BLaER1 (cell line): ENCODE measurements around the gene TMUB2.
A peak's percentile ranks its signal among the peaks of the same experiment; 100 is the strongest.
"Not testable (repeated sequence)": the region's sequence is repeated elsewhere in the genome, so short reads cannot be mapped to it uniquely, and the experiment has no call there.

Source experiments
- H3K27ac ChIP-seq: shearing (Covaris generic); formaldehyde crosslinking; 2 replicates; pipeline ENCODE4 v1.8.1; 2022
- H3K27me3 ChIP-seq: shearing (Covaris generic); formaldehyde crosslinking; 2 replicates; pipeline ENCODE4 v1.8.1; 2022
- H3K36me3 ChIP-seq: shearing (Covaris generic); formaldehyde crosslinking; 2 replicates; pipeline ENCODE4 v1.8.1; 2022
- H3K4me1 ChIP-seq: shearing (Covaris generic); formaldehyde crosslinking; 2 replicates; pipeline ENCODE4 v1.8.1; 2022
- H3K4me2 ChIP-seq: shearing (Covaris generic); formaldehyde crosslinking; 2 replicates; pipeline ENCODE4 v1.8.1; 2022
- H3K4me3 ChIP-seq: shearing (Covaris generic); formaldehyde crosslinking; 2 replicates; pipeline ENCODE4 v1.8.1; 2022
- H3K9ac ChIP-seq: shearing (Covaris generic); formaldehyde crosslinking; 2 replicates; pipeline ENCODE4 v1.8.1; 2022
- H3K9me3 ChIP-seq: shearing (Covaris generic); formaldehyde crosslinking; 2 replicates; pipeline ENCODE4 v1.8.1; 2022
- H4K20me1 ChIP-seq: shearing (Covaris generic); formaldehyde crosslinking; 2 replicates; pipeline ENCODE4 v1.8.1; 2022
- Cebpa-rat ChIP-seq: shearing (Covaris generic); IDR thresholded peaks from 2 replicates; pipeline ENCODE4 v1.8.1; 2022

TMUB2 gene

GRCh38 chr17:44223541-44224071 lies 36.8 kb downstream of the TMUB2 start:
- H3K36me3 ChIP-seq: no peaks in the 10 kb centered on the region
- H3K9me3 ChIP-seq: no peaks in the 10 kb centered on the region
- no peak overlapping the region for H3K4me3 ChIP-seq
- no peak overlapping the region for H3K9ac ChIP-seq
- no peak overlapping the region for H3K27ac ChIP-seq
- H3K4me2 ChIP-seq: no peak overlapping the region
- no peaks in the 10 kb centered on the region for H4K20me1 ChIP-seq
- no peaks in the 10 kb centered on the region for H3K27me3 ChIP-seq
- peaks cover 14% of the 10 kb centered on the region for H3K4me1 ChIP-seq
- TF ChIP-seq Cebpa-rat: no peak

- Histone ChIP-seq H3K27me3 (no peaks in the 10 kb centered on the region), H4K20me1 (no peaks in the 10 kb centered on the region), H3K27ac (no peak overlapping the region), H3K36me3 (no peaks in the 10 kb centered on the region), H3K9me3 (no peaks in the 10 kb centered on the region), H3K9ac (no peak overlapping the region), H3K4me3 (no peak overlapping the region), H3K4me2 (peak overlapping the region; percentile 63), H3K4me1 (peaks cover 26% of the 10 kb centered on the region)
- no peak for TF ChIP-seq Cebpa-rat
Observed at GRCh38 chr17:44229090-44229489, 42.3 kb downstream of the TMUB2 start.

GRCh38 chr17:44230140-44230539 lies 43.4 kb downstream of the TMUB2 start:
- no peak overlapping the region for H3K9ac ChIP-seq
- H4K20me1 ChIP-seq: no peaks in the 10 kb centered on the region
- no peaks in the 10 kb centered on the region for H3K36me3 ChIP-seq
- no peaks in the 10 kb centered on the region for H3K9me3 ChIP-seq
- no peak for TF ChIP-seq Cebpa-rat
- H3K27ac ChIP-seq: peak overlapping the region; percentile 5; the same call in 1 of the 2 replicates
- peak overlapping the region; percentile 63 for H3K4me2 ChIP-seq
- peaks cover 30% of the 10 kb centered on the region for H3K4me1 ChIP-seq
- H3K27me3 ChIP-seq: no peaks in the 10 kb centered on the region
- no peak overlapping the region for H3K4me3 ChIP-seq

- Histone ChIP-seq H3K9ac (no peak overlapping the region), H3K27ac (no peak overlapping the region), H3K4me1 (peaks cover 32% of the 10 kb centered on the region), H3K4me2 (no peak overlapping the region), H3K9me3 (no peaks in the 10 kb centered on the region), H3K27me3 (no peaks in the 10 kb centered on the region), H4K20me1 (no peaks in the 10 kb centered on the region), H3K36me3 (no peaks in the 10 kb centered on the region), H3K4me3 (no peak overlapping the region)
- no peak for TF ChIP-seq Cebpa-rat
Observed at GRCh38 chr17:44232061-44232460, 45.3 kb downstream of the TMUB2 start.

GRCh38 chr17:44233582-44233981 lies 46.8 kb downstream of the TMUB2 start:
- H3K9me3 ChIP-seq: no peaks in the 10 kb centered on the region
- TF ChIP-seq Cebpa-rat: no peak

GRCh38 chr17:44235583-44235936 lies 48.8 kb downstream of the TMUB2 start:
- no peaks in the 10 kb centered on the region for H3K27me3 ChIP-seq
- no peak overlapping the region for H3K4me2 ChIP-seq
- no peak overlapping the region for H3K9ac ChIP-seq
- no peaks in the 10 kb centered on the region for H4K20me1 ChIP-seq
- no peaks in the 10 kb centered on the region for H3K9me3 ChIP-seq
- H3K27ac ChIP-seq: no peak overlapping the region
- no peak for TF ChIP-seq Cebpa-rat
- H3K4me3 ChIP-seq: no peak overlapping the region
- H3K4me1 ChIP-seq: peaks cover 8% of the 10 kb centered on the region
- H3K36me3 ChIP-seq: no peaks in the 10 kb centered on the region

More at GRCh38 chr17:44233582-44233981, 46.8 kb downstream of the TMUB2 start:
- H3K4me3 ChIP-seq: no peak overlapping the region
- no peaks in the 10 kb centered on the region for H4K20me1 ChIP-seq
- H3K4me1 ChIP-seq: peaks cover 28% of the 10 kb centered on the region
- no peak overlapping the region for H3K4me2 ChIP-seq
- no peak overlapping the region for H3K9ac ChIP-seq
- H3K27me3 ChIP-seq: no peaks in the 10 kb centered on the region
- H3K36me3 ChIP-seq: no peaks in the 10 kb centered on the region
- H3K27ac ChIP-seq: no peak overlapping the region

GRCh38 chr17:44236444-44236991 lies 49.7 kb downstream of the TMUB2 start:
- no peak overlapping the region for H3K9ac ChIP-seq
- no peak overlapping the region for H3K4me2 ChIP-seq
- H4K20me1 ChIP-seq: no peaks in the 10 kb centered on the region
- H3K27ac ChIP-seq: no peak overlapping the region
- 0 out of 2 replicates have a peak, but pooled peaks cover 5% of the 10 kb centered on the region for H3K4me1 ChIP-seq
- H3K27me3 ChIP-seq: no peaks in the 10 kb centered on the region
- no peak overlapping the region for H3K4me3 ChIP-seq
- H3K9me3 ChIP-seq: no peaks in the 10 kb centered on the region
- no peak for TF ChIP-seq Cebpa-rat
- no peaks in the 10 kb centered on the region for H3K36me3 ChIP-seq

GRCh38 chr17:44237886-44238285 lies 51.1 kb downstream of the TMUB2 start:
- not testable (repeated sequence) for H3K4me1 ChIP-seq, H3K4me3 ChIP-seq, H3K9me3 ChIP-seq, H4K20me1 ChIP-seq, H3K27me3 ChIP-seq, H3K4me2 ChIP-seq, H3K27ac ChIP-seq, H3K9ac ChIP-seq, H3K36me3 ChIP-seq

GRCh38 chr17:44241106-44241624 lies 54.4 kb downstream of the TMUB2 start:
- no peak for TF ChIP-seq Cebpa-rat
- Histone ChIP-seq H3K9ac (no peak overlapping the region), H4K20me1 (no peaks in the 10 kb centered on the region), H3K9me3 (no peaks in the 10 kb centered on the region), H3K36me3 (no peaks in the 10 kb centered on the region), H3K4me1 (peaks cover 17% of the 10 kb centered on the region), H3K27ac (no peak overlapping the region), H3K4me2 (no peak overlapping the region), H3K27me3 (no peaks in the 10 kb centered on the region), H3K4me3 (no peak overlapping the region)
